SH-SY5Y (cell line): ENCODE measurements around the gene GAS7.

Experiments
- GATA2 ChIP-seq: IDR thresholded peaks from 2 replicates; pipeline ENCODE4 v1.6.1; 2011; ENCODE audit warnings: mild to moderate bottlenecking, low read depth, low read length
- GATA3 ChIP-seq: IDR thresholded peaks from 2 replicates; pipeline ENCODE4 v1.6.1; 2011; ENCODE audit warnings: low read depth, mild to moderate bottlenecking, low read length, moderate library complexity

- TF ChIP-seq GATA2 (no peak), GATA3 (no peak)
Measured at GRCh38 chr17:9905078-9905415, 293.4 kb downstream of the GAS7 start, which contains the start of gene RCVRN.
